SK-N-SH treated with all-trans-retinoic acid at 6 μM for 48 hours (cell line): ENCODE results near the gene AGPS.
"Not testable (repeated sequence)": the region's sequence is repeated elsewhere in the genome, so short reads cannot be mapped to it uniquely, and the experiment has no call there.

Experiments
- ARNTL ChIP-seq: fragments of 450-650 bp; formaldehyde crosslinking; IDR thresholded peaks from 2 replicates; pipeline ENCODE4 v1.5.0; 2020; ENCODE audit warnings: low read depth, mild to moderate bottlenecking, moderate library complexity, borderline replicate concordance
- BACH2 ChIP-seq: fragments of 250-450 bp; sonication (Bioruptor Pico); IDR thresholded peaks from 2 replicates; pipeline ENCODE4 v1.9.0; 2021; ENCODE audit warnings: mild to moderate bottlenecking, borderline replicate concordance
- CREB5 ChIP-seq: fragments of 250-450 bp; sonication (Bioruptor Pico); IDR thresholded peaks from 2 replicates; pipeline ENCODE4 v1.5.1; 2020; ENCODE audit warnings: low read depth, mild to moderate bottlenecking, moderate library complexity
- GLIS3 ChIP-seq: fragments of 250-450 bp; sonication (Bioruptor Pico); IDR thresholded peaks from 2 replicates; pipeline ENCODE4 v1.5.0; 2020; ENCODE audit warnings: mild to moderate bottlenecking, moderate library complexity
- ISL1 ChIP-seq: fragments of 250-450 bp; sonication (Bioruptor Pico); IDR thresholded peaks from 2 replicates; pipeline ENCODE4 v2.1.2; 2022; ENCODE audit warnings: mild to moderate bottlenecking, moderate library complexity
- OSR1 ChIP-seq: fragments of 250-450 bp; sonication (Bioruptor Pico); IDR thresholded peaks from 2 replicates; pipeline ENCODE4 v1.8.0; 2022; ENCODE audit warnings: moderate library complexity, mild to moderate bottlenecking, inconsistent platforms
- PPARA ChIP-seq: fragments of 250-450 bp; sonication (Bioruptor Pico); IDR thresholded peaks from 2 replicates; pipeline ENCODE4 v1.5.0; 2020; ENCODE audit warnings: mild to moderate bottlenecking, borderline replicate concordance
- RARB ChIP-seq: fragments of 250-450 bp; sonication (Bioruptor Pico); IDR thresholded peaks from 2 replicates; pipeline ENCODE4 v1.8.0; 2021; ENCODE audit warnings: mild to moderate bottlenecking, moderate library complexity
- SNAI2 ChIP-seq: fragments of 250-450 bp; sonication (Bioruptor Pico); IDR thresholded peaks from 2 replicates; pipeline ENCODE4 v1.5.0; 2020; ENCODE audit warnings: mild to moderate bottlenecking, moderate library complexity
- TCF4 ChIP-seq: fragments of 250-450 bp; sonication (Bioruptor Pico); IDR thresholded peaks from 2 replicates; pipeline ENCODE4 v1.8.0; 2021; ENCODE audit warnings: mild to moderate bottlenecking, moderate library complexity, borderline replicate concordance
- TSHZ2 ChIP-seq: fragments of 250-450 bp; sonication (Bioruptor Pico); IDR thresholded peaks from 2 replicates; pipeline ENCODE4 v1.5.0; 2020; ENCODE audit warnings: mild to moderate bottlenecking, moderate library complexity

- TF ChIP-seq ARNTL (CRISPR knock-in tag); TSHZ2; RARB (CRISPR knock-in tag); OSR1 (CRISPR knock-in tag); CREB5 (CRISPR knock-in tag); ISL1 (CRISPR knock-in tag); TCF4 (CRISPR knock-in tag); BACH2; GLIS3 (CRISPR knock-in tag); SNAI2 (CRISPR knock-in tag); PPARA: not testable (repeated sequence)
Observed at GRCh38 chr2:177351121-177351520, 41.5 kb upstream of the AGPS start.
